Transverse colon (tissue), 4 donors: ENCODE data around the gene SELENBP1.

ENCODE experiments used
- CTCF ChIP-seq, 5 experiments: fragments of 200-600 bp in 3 of 5; fragments of 450-650 bp in 2 of 5; sonication (generic) in 3 of 5; IDR thresholded peaks; 1 replicate in 2 of 5; 2 replicates in 3 of 5; pipeline ENCODE4 v1.5.1; 2016 to 2017; ENCODE audit warnings: antibody characterized with exemption in 5 of 5, inconsistent platforms in 3 of 5, mild to moderate bottlenecking in 2 of 5, moderate library complexity in 1 of 5
- EP300 ChIP-seq: sonication (generic); formaldehyde crosslinking; IDR thresholded peaks from one replicate; pipeline ENCODE4 v1.6.1; 2017; ENCODE audit warnings: antibody characterized with exemption, low read depth
- POLR2A ChIP-seq: fragments of 450-650 bp; IDR thresholded peaks from one replicate; pipeline ENCODE4 v1.6.1; 2016; ENCODE audit warnings: antibody characterized with exemption, mild to moderate bottlenecking, moderate library complexity
- POLR2AphosphoS5 ChIP-seq, 3 donors: sonication (generic); formaldehyde crosslinking; IDR thresholded peaks; one replicate each; pipeline ENCODE4 v1.6.1; 2016; ENCODE audit warnings: antibody characterized with exemption in 3 of 3

- TF ChIP-seq CTCF (IDR thresholded peaks at IDR 0.05) (no peak), EP300 (no peak), POLR2AphosphoS5 (IDR thresholded peaks at IDR 0.05) (no peak), POLR2A (no peak)
These were observed 45.6 kb upstream of the SELENBP1 start for GRCh38 chr1:151418081-151418480.
